Ascending aorta (tissue), 2 donors: ENCODE measurements around the gene PEX5L. TPM values are rescaled to one million over a fixed set of nuclear protein-coding genes. Genes with fewer than 3 reads are reported as not detected.

Source experiments
- DNase-seq, 2 donors: peaks; one replicate each; pipeline ENCODE4 v3.0.0-alpha.2; 2019; ENCODE audit warnings: low spot score in 2 of 2
- H3K27ac ChIP-seq, 2 donors: fragments of 200-600 bp; sonication (generic); one replicate each; pipeline ENCODE4 v1.5.1; 2016 to 2017; ENCODE audit warnings: mild to moderate bottlenecking in 1 of 2
- H3K27me3 ChIP-seq: fragments of 200-600 bp; sonication (generic); one replicate; pipeline ENCODE4 v1.5.1; 2017
- H3K36me3 ChIP-seq, 2 donors: fragments of 200-600 bp; sonication (generic); one replicate each; pipeline ENCODE4 v1.5.1; 2016
- H3K4me1 ChIP-seq, 2 donors: fragments of 200-600 bp; sonication (generic); one replicate each; pipeline ENCODE4 v1.5.1; 2016 to 2017; ENCODE audit warnings: mild to moderate bottlenecking in 1 of 2
- H3K4me3 ChIP-seq, 2 donors: fragments of 200-600 bp; sonication (generic); one replicate each; pipeline ENCODE4 v1.5.1; 2016 to 2017; ENCODE audit warnings: mild to moderate bottlenecking in 1 of 2
- H3K9me3 ChIP-seq, 2 donors: fragments of 200-600 bp; sonication (generic); one replicate each; pipeline ENCODE4 v1.5.1; 2016
- intact Hi-C: fragments of 100-400 bp; cut with DNase I; formaldehyde crosslinking; loops from one replicate; pipeline ENCODE4 v1.15.1; 2023
- total RNA-seq: library from RNA; depleted of rRNA; stranded (reverse); fragments of >200 nt; gene quantifications from one replicate; pipeline ENCODE4 v1.1.0, GENCODE V29; 2016
- TF ChIP-seq, protein P1 (sequence below), 3 experiments: fragments of 200-600 bp in 2 of 3; fragments of 450-650 bp in 1 of 3; sonication (generic) in 2 of 3; IDR thresholded peaks; one replicate each; pipeline ENCODE4 v1.5.1; 2016 to 2019; ENCODE audit warnings: antibody characterized with exemption in 3 of 3, mild to moderate bottlenecking in 1 of 3, moderate library complexity in 1 of 3

PEX5L gene
- total RNA-seq, 1 donor from 2014 or later, result 0.11 TPM

GRCh38 chr3:179825527-179826246, 211.1 kb downstream of the PEX5L start:
- no peak for DNase-seq
- Histone ChIP-seq H3K4me1 (no peaks in the 10 kb centered on the region), H3K27ac (no peak overlapping the region), H3K4me3 (no peak overlapping the region), H3K9me3 (no peaks in the 10 kb centered on the region), H3K27me3 (no peaks in the 10 kb centered on the region), H3K36me3 (no peaks in the 10 kb centered on the region)
- TF ChIP-seq, protein P1, sequence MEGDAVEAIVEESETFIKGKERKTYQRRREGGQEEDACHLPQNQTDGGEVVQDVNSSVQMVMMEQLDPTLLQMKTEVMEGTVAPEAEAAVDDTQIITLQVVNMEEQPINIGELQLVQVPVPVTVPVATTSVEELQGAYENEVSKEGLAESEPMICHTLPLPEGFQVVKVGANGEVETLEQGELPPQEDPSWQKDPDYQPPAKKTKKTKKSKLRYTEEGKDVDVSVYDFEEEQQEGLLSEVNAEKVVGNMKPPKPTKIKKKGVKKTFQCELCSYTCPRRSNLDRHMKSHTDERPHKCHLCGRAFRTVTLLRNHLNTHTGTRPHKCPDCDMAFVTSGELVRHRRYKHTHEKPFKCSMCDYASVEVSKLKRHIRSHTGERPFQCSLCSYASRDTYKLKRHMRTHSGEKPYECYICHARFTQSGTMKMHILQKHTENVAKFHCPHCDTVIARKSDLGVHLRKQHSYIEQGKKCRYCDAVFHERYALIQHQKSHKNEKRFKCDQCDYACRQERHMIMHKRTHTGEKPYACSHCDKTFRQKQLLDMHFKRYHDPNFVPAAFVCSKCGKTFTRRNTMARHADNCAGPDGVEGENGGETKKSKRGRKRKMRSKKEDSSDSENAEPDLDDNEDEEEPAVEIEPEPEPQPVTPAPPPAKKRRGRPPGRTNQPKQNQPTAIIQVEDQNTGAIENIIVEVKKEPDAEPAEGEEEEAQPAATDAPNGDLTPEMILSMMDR (IDR thresholded peaks at IDR 0.05), result no peak
- intact Hi-C loops, result no loop called here

- no peak for DNase-seq
- H3K27ac ChIP-seq, result no peak overlapping the region
- intact Hi-C loops, result no loop called here
- H3K36me3 ChIP-seq, result no peaks in the 10 kb centered on the region
- H3K27me3 ChIP-seq, result no peaks in the 10 kb centered on the region
- no peaks in the 10 kb centered on the region for H3K9me3 ChIP-seq
- TF ChIP-seq, protein P1 (IDR thresholded peaks at IDR 0.05), result no peak
- no peak overlapping the region for H3K4me3 ChIP-seq
- H3K4me1 ChIP-seq, result no peaks in the 10 kb centered on the region
Observed at GRCh38 chr3:179822296-179822695, 214.4 kb downstream of the PEX5L start.

- TF ChIP-seq, protein P1 (IDR thresholded peaks at IDR 0.05), result no peak
- intact Hi-C loops, result no loop called here
Observed at GRCh38 chr3:179819379-179819778, 217.4 kb downstream of the PEX5L start.

DNA sequence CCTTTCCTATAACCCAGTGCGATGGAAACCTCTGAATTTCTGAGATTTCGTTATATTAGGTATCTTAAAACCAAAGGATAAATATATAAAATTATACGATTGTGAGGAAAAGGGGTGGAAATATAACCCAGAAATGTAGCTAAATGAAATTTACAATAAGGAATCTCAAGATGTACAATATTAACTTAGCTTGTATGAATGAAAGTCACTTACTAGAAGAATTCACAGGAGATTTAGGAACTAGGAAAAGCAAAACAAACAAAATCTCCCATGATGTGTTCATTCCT, 224.7 kb downstream of the PEX5L start:
- no peak overlapping the region for H3K4me3 ChIP-seq
- TF ChIP-seq, protein P1 (IDR thresholded peaks at IDR 0.05), result no peak
- intact Hi-C loops, result no loop called here
- H3K4me1 ChIP-seq, result no peaks in the 10 kb centered on the region
- no peak overlapping the region for H3K27ac ChIP-seq
- H3K27me3 ChIP-seq, result no peaks in the 10 kb centered on the region
- no peaks in the 10 kb centered on the region for H3K36me3 ChIP-seq
- H3K9me3 ChIP-seq, result no peaks in the 10 kb centered on the region
- no peak for DNase-seq

More at GRCh38 chr3:179819379-179819778, 217.4 kb downstream of the PEX5L start:
- Histone ChIP-seq H3K4me3 (no peak overlapping the region), H3K36me3 (no peaks in the 10 kb centered on the region), H3K9me3 (no peaks in the 10 kb centered on the region), H3K27me3 (no peaks in the 10 kb centered on the region), H3K27ac (no peak overlapping the region), H3K4me1 (no peaks in the 10 kb centered on the region)
- DNase-seq, result no peak

DNA sequence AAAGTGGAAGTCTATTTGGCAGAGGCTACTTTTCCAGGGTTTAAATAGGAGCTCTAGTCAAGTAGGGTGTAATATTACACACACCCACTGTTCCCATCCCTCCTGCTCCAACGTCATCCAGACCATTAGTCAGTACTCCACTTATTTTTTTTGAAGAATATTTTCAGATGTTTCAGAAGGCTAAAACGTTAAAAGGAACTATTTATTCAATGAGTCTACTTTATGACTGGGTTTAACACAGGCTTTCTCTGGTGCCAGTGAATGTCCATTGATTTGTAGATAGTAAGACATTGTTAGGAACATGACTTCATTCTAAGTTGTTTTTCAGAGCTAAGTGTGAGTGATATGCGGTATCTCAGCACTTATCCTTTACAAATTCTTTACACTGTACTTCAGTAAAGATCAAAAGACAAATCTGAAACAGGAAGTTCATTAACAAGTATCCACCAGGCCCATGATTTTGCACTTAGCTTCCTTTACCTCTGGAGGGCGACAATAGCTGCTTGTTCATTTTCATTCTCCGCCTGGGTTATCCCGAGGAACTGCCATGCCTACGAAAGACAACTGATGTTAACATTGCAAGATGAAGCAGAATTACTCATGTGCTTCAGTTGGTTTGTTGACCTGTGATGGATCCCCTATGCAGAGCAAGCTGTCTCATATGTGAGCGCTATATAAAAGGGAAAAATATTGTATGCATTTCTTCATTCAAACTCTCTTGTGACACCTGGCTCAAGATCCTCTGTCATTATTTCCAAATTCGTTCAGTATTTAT, 225.2 kb downstream of the PEX5L start:
- H3K36me3 ChIP-seq, result no peaks in the 10 kb centered on the region
- no peaks in the 10 kb centered on the region for H3K4me1 ChIP-seq
- no peak overlapping the region for H3K4me3 ChIP-seq
- H3K27ac ChIP-seq, result no peak overlapping the region
- TF ChIP-seq, protein P1 (IDR thresholded peaks at IDR 0.05), result peak in 1 of 3 experiments; percentile 17
- DNase-seq, result no peak
- H3K9me3 ChIP-seq, result no peaks in the 10 kb centered on the region
- intact Hi-C loops, result no loop called here
- H3K27me3 ChIP-seq, result no peaks in the 10 kb centered on the region
